ENCODE results near the gene SGF29. TPM values are rescaled to one million over a fixed set of nuclear protein-coding genes. Genes with fewer than 3 reads are reported as not detected.
A peak's percentile ranks its signal among the peaks of the same experiment; 100 is the strongest.

Gene SGF29
- total and polyA plus RNA-seq, 2 experiments from 2014 or later: 10.0 to 17.6 TPM

- ATAC-seq: no peak
- no peak overlapping the region for H3K27ac ChIP-seq (ENCODE audit: low read depth)
- no peaks in the 10 kb centered on the region for H3K36me3 Mint-ChIP-seq (ENCODE audit: low read depth)
- TF ChIP-seq, protein P1, sequence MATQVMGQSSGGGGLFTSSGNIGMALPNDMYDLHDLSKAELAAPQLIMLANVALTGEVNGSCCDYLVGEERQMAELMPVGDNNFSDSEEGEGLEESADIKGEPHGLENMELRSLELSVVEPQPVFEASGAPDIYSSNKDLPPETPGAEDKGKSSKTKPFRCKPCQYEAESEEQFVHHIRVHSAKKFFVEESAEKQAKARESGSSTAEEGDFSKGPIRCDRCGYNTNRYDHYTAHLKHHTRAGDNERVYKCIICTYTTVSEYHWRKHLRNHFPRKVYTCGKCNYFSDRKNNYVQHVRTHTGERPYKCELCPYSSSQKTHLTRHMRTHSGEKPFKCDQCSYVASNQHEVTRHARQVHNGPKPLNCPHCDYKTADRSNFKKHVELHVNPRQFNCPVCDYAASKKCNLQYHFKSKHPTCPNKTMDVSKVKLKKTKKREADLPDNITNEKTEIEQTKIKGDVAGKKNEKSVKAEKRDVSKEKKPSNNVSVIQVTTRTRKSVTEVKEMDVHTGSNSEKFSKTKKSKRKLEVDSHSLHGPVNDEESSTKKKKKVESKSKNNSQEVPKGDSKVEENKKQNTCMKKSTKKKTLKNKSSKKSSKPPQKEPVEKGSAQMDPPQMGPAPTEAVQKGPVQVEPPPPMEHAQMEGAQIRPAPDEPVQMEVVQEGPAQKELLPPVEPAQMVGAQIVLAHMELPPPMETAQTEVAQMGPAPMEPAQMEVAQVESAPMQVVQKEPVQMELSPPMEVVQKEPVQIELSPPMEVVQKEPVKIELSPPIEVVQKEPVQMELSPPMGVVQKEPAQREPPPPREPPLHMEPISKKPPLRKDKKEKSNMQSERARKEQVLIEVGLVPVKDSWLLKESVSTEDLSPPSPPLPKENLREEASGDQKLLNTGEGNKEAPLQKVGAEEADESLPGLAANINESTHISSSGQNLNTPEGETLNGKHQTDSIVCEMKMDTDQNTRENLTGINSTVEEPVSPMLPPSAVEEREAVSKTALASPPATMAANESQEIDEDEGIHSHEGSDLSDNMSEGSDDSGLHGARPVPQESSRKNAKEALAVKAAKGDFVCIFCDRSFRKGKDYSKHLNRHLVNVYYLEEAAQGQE (IDR thresholded peaks at IDR 0.05; ENCODE audit: unreplicated experiment): no peak
- TF ChIP-seq STAT1 (IDR thresholded peaks at IDR 0.05; ENCODE audit: unreplicated experiment): no peak
- no peak for TF ChIP-seq POLR2AphosphoS5 (IDR thresholded peaks at IDR 0.05; ENCODE audit: low read depth)
- TF ChIP-seq NANOG (IDR thresholded peaks at IDR 0.05; ENCODE audit: borderline replicate concordance): no peak
- peak; percentile 53 to 69 for TF ChIP-seq CTCF (conservative IDR thresholded peaks at IDR 0.05; ENCODE audit: low read depth in 2 of 2)
- no peak for TF ChIP-seq ZNF331 (CRISPR knock-in tag; IDR thresholded peaks at IDR 0.05; ENCODE audit: low read depth)
- H3K4me2 ChIP-seq: no peak overlapping the region
- H3K4me3 ChIP-seq: no peak overlapping the region
- no peaks in the 10 kb centered on the region for H3K9me2 ChIP-seq (ENCODE audit: insufficient read depth)
- DNase-seq (ENCODE audit: low spot score): peak; percentile 45
- no peaks in the 10 kb centered on the region for H3K36me3 ChIP-seq (ENCODE audit: insufficient read depth)
- H3K27me3 ChIP-seq (ENCODE audit: insufficient read depth): no peaks in the 10 kb centered on the region
- H3K4me1 ChIP-seq (ENCODE audit: insufficient read depth): no peaks in the 10 kb centered on the region
- H2AFZ ChIP-seq: no peak overlapping the region
- no peak overlapping the region for H3K4me3 Mint-ChIP-seq
- no peaks in the 10 kb centered on the region for H3K9me3 Mint-ChIP-seq
- peaks cover 3% of the 10 kb centered on the region for H3K27me3 Mint-ChIP-seq (ENCODE audit: insufficient read depth, low read depth, poor library complexity)
- H3K79me2 ChIP-seq (replicated peaks; ENCODE audit: insufficient read depth): peaks cover under 1% of the 10 kb centered on the region; the same call in 1 of the 2 replicates
- H3F3A ChIP-seq (replicated peaks; ENCODE audit: low read depth): no peaks in the 10 kb centered on the region
- H3K4me1 Mint-ChIP-seq: no peaks in the 10 kb centered on the region
- H3K27ac Mint-ChIP-seq: no peak overlapping the region
- H4K20me1 ChIP-seq (replicated peaks; ENCODE audit: insufficient read depth): no peaks in the 10 kb centered on the region
Measured at GRCh38 chr16:28549301-28549899, 4.3 kb upstream of the SGF29 start.

- H3K36me3 ChIP-seq (ENCODE audit: insufficient read depth): no peaks in the 10 kb centered on the region
- H2AFZ ChIP-seq: peak overlapping the region; percentile 80; the same call in 1 of the 2 replicates
- H4K20me1 ChIP-seq (replicated peaks; ENCODE audit: insufficient read depth): no peaks in the 10 kb centered on the region
- Mint-ChIP-seq H3K9me3 (no peaks in the 10 kb centered on the region), H3K36me3 (ENCODE audit: low read depth) (peaks cover 19% of the 10 kb centered on the region), H3K27me3 (ENCODE audit: insufficient read depth, low read depth, poor library complexity) (no peaks in the 10 kb centered on the region), H3K27ac (no peak overlapping the region), H3K4me3 (peak overlapping the region; percentile 81), H3K4me1 (peaks cover 5% of the 10 kb centered on the region; the same call in 2 of the 3 replicates)
- no peaks in the 10 kb centered on the region for H3K9me2 ChIP-seq (ENCODE audit: insufficient read depth)
- DNase-seq (ENCODE audit: low spot score): no peak
- H3K4me2 ChIP-seq: peak overlapping the region; percentile 75
- H3K27ac ChIP-seq (ENCODE audit: low read depth): no peak overlapping the region
- no peaks in the 10 kb centered on the region for H3F3A ChIP-seq (replicated peaks; ENCODE audit: low read depth)
- no peaks in the 10 kb centered on the region for H3K27me3 ChIP-seq (ENCODE audit: insufficient read depth)
- H3K79me2 ChIP-seq (replicated peaks; ENCODE audit: insufficient read depth): peaks cover 12% of the 10 kb centered on the region; the same call in 1 of the 2 replicates
- peak overlapping the region; percentile 54 for H3K4me3 ChIP-seq
- TF ChIP-seq CTCF (conservative IDR thresholded peaks at IDR 0.05; ENCODE audit: low read depth in 2 of 2): no peak
- H3K4me1 ChIP-seq (ENCODE audit: insufficient read depth): no peaks in the 10 kb centered on the region
- ATAC-seq: no peak
Measured at GRCh38 chr16:28554634-28555423, 1.1 kb downstream of the SGF29 start.

Data from GM23338 (cell line).